H9 (cell line): ENCODE data around the gene UBL4A. TPM values are rescaled to one million over a fixed set of nuclear protein-coding genes. Genes with fewer than 3 reads are reported as not detected.

Experiments used
- DNase-seq: peaks from one replicate; pipeline ENCODE4 v3.0.0-alpha.2; 2017
- H2AFZ ChIP-seq: one replicate; pipeline ENCODE4 v1.6.1; 2013; ENCODE audit warnings: mild to moderate bottlenecking, low read length, control low read depth, moderate library complexity
- H2AK5ac ChIP-seq: 2 replicates; pipeline ENCODE4 v1.6.1; 2013; ENCODE audit warnings: low read length, control low read depth, mixed read lengths; ENCODE audit not compliant: insufficient read length
- H2BK120ac ChIP-seq: one replicate; pipeline ENCODE4 v1.6.1; 2013; ENCODE audit warnings: low read depth, mild to moderate bottlenecking, low read length, control low read depth, inconsistent platforms; ENCODE audit not compliant: poor library complexity, severe bottlenecking
- H2BK12ac ChIP-seq: 2 replicates; pipeline ENCODE4 v1.6.1; 2013; ENCODE audit warnings: low read length, control low read depth, mixed read lengths, low read depth; ENCODE audit not compliant: insufficient read length
- H2BK15ac ChIP-seq: 2 replicates; pipeline ENCODE4 v1.6.1; 2013; ENCODE audit warnings: low read depth, low read length, control low read depth
- H2BK20ac ChIP-seq: one replicate; pipeline ENCODE4 v1.6.1; 2013; ENCODE audit warnings: low read depth, mild to moderate bottlenecking, low read length, control low read depth, inconsistent platforms; ENCODE audit not compliant: poor library complexity, severe bottlenecking
- H2BK5ac ChIP-seq: 2 replicates; pipeline ENCODE4 v1.6.1; 2013; ENCODE audit warnings: low read length, control low read depth, mixed read lengths; ENCODE audit not compliant: insufficient read length
- H3K14ac ChIP-seq: 2 replicates; pipeline ENCODE4 v1.6.1; 2013; ENCODE audit warnings: low read length, control low read depth; ENCODE audit not compliant: insufficient read depth
- H3K18ac ChIP-seq: 2 replicates; pipeline ENCODE4 v1.6.1; 2013; ENCODE audit warnings: low read depth, mild to moderate bottlenecking, mixed read lengths, low read length, control low read depth; ENCODE audit not compliant: insufficient read length
- H3K23ac ChIP-seq: 2 replicates; pipeline ENCODE4 v1.6.1; 2013; ENCODE audit warnings: low read length, control low read depth, mixed read lengths, low read depth; ENCODE audit not compliant: insufficient read length
- H3K23me2 ChIP-seq: 2 replicates; pipeline ENCODE4 v1.6.1; 2013; ENCODE audit warnings: low read depth, mild to moderate bottlenecking, mixed read lengths, low read length, control low read depth; ENCODE audit not compliant: insufficient read length, poor library complexity, severe bottlenecking
- H3K27ac ChIP-seq: 2 replicates; pipeline ENCODE4 v1.5.1; 2013; ENCODE audit warnings: low read length, control low read depth, mixed read lengths, low read depth; ENCODE audit not compliant: insufficient read length
- H3K27me3 ChIP-seq: 2 replicates; pipeline ENCODE4 v1.6.1; 2013; ENCODE audit warnings: low read length, control low read depth, inconsistent platforms; ENCODE audit not compliant: insufficient read depth
- H3K4ac ChIP-seq: 2 replicates; pipeline ENCODE4 v1.6.1; 2013; ENCODE audit warnings: low read depth, mild to moderate bottlenecking, control low read depth, inconsistent platforms, low read length, moderate library complexity
- H3K4me1 ChIP-seq: 2 replicates; pipeline ENCODE4 v1.6.1; 2013; ENCODE audit warnings: low read length, control low read depth, inconsistent platforms; ENCODE audit not compliant: insufficient read depth
- H3K4me2 ChIP-seq: 2 replicates; pipeline ENCODE4 v1.6.1; 2013; ENCODE audit warnings: low read length, control low read depth, mixed read lengths; ENCODE audit not compliant: insufficient read length, insufficient read depth
- H3K56ac ChIP-seq: 2 replicates; pipeline ENCODE4 v1.6.1; 2013; ENCODE audit warnings: low read depth, mild to moderate bottlenecking, mixed read lengths, low read length, control low read depth; ENCODE audit not compliant: insufficient read length
- H3K79me1 ChIP-seq: 2 replicates; pipeline ENCODE4 v1.6.1; 2013; ENCODE audit warnings: low read depth, mild to moderate bottlenecking, moderate library complexity, low read length, control low read depth, inconsistent platforms; ENCODE audit not compliant: insufficient read depth, poor library complexity, severe bottlenecking
- H3K79me2 ChIP-seq: 2 replicates; pipeline ENCODE4 v1.6.1; 2013; ENCODE audit warnings: low read length, control low read depth, inconsistent platforms; ENCODE audit not compliant: insufficient read depth
- H3K9ac ChIP-seq: 2 replicates; pipeline ENCODE4 v1.6.1; 2013; ENCODE audit warnings: low read length, control low read depth, mixed read lengths; ENCODE audit not compliant: insufficient read length; ENCODE audit errors: extremely low read depth
- H3K9me3 ChIP-seq: one replicate; pipeline ENCODE4 v1.6.1; 2013; ENCODE audit warnings: low read depth, low read length, inconsistent platforms; ENCODE audit not compliant: control insufficient read depth
- H3T11ph ChIP-seq: one replicate; pipeline ENCODE4 v1.6.1; 2013; ENCODE audit warnings: mild to moderate bottlenecking, low read length, control low read depth, inconsistent platforms
- H4K20me1 ChIP-seq: one replicate; pipeline ENCODE4 v1.6.1; 2013; ENCODE audit not compliant: control insufficient read depth, insufficient read length, insufficient read depth
- H4K5ac ChIP-seq: 2 replicates; pipeline ENCODE4 v1.6.1; 2013; ENCODE audit warnings: low read depth, mild to moderate bottlenecking, mixed read lengths, low read length, control low read depth; ENCODE audit not compliant: insufficient read length
- H4K8ac ChIP-seq: replicated peaks from 2 replicates; pipeline ENCODE4 v1.6.1; 2013; ENCODE audit warnings: low read length, control low read depth, mixed read lengths, low read depth; ENCODE audit not compliant: insufficient read length
- H4K91ac ChIP-seq: 2 replicates; pipeline ENCODE4 v1.6.1; 2013; ENCODE audit warnings: low read depth, mild to moderate bottlenecking, moderate library complexity, mixed read lengths, low read length, control low read depth; ENCODE audit not compliant: insufficient read length
- H3K27ac Mint-ChIP-seq, 3 experiments: 2 replicates in 2 of 3; 3 replicates in 1 of 3; pipeline ENCODE4 v1.8.0; 2020 to 2021; ENCODE audit warnings: mixed read lengths in 3 of 3, mild to moderate bottlenecking in 1 of 3, moderate library complexity in 1 of 3
- H3K27me3 Mint-ChIP-seq: 2 replicates; pipeline ENCODE4 v1.8.0; 2021; ENCODE audit warnings: low read depth, mild to moderate bottlenecking, moderate library complexity, mixed read lengths
- H3K36me3 Mint-ChIP-seq, 3 experiments: 2 replicates in 2 of 3; 3 replicates in 1 of 3; pipeline ENCODE4 v1.8.0; 2020 to 2021; ENCODE audit warnings: low read depth in 3 of 3, mixed read lengths in 3 of 3; ENCODE audit not compliant: insufficient read depth in 1 of 3
- H3K4me1 Mint-ChIP-seq, 2 experiments: 2 replicates each; pipeline ENCODE4 v1.8.0; 2020; ENCODE audit warnings: mixed read lengths in 2 of 2
- H3K4me3 Mint-ChIP-seq, 2 experiments: 2 replicates in 1 of 2; 3 replicates in 1 of 2; pipeline ENCODE4 v1.8.0; 2020 to 2021; ENCODE audit warnings: mild to moderate bottlenecking in 2 of 2, mixed read lengths in 2 of 2, moderate library complexity in 1 of 2
- H3K9me3 Mint-ChIP-seq, 2 experiments: 2 replicates in 1 of 2; 3 replicates in 1 of 2; pipeline ENCODE4 v1.8.0; 2020; ENCODE audit warnings: mild to moderate bottlenecking in 2 of 2, mixed read lengths in 2 of 2, moderate library complexity in 1 of 2
- WGBS: extraction: QIAGEN DNeasy Blood & Tissue Kit; methylation state at CpG from one replicate; pipeline ENCODE4 v1.1.7; 2013; ENCODE audit warnings: missing lambda C conversion rate, low lambda C conversion rate, mixed read lengths; ENCODE audit not compliant: insufficient read length; ENCODE audit errors: extremely low coverage; 5-methylcytosine and 5-hydroxymethylcytosine counted together
- total RNA-seq: library from RNA; stranded (reverse); gene quantifications from 2 replicates; pipeline ENCODE4 v1.2.1, GENCODE V29; 2021
- TF ChIP-seq, protein P1 (sequence below): fragments of 200-600 bp; sonication (generic); conservative IDR thresholded peaks from 3 replicates; pipeline ENCODE4 v1.8.0; 2021; ENCODE audit warnings: antibody characterized with exemption, mild to moderate bottlenecking

The UBL4A gene
- total RNA-seq, 1 experiment from 2014 or later = 30.9 TPM

- no peak overlapping the region for H4K8ac ChIP-seq
- H3K56ac ChIP-seq = no peak overlapping the region
- H3K4ac ChIP-seq = no peak overlapping the region
- Mint-ChIP-seq H3K4me3 (no peak overlapping the region), H3K27ac (no peak overlapping the region), H3K27me3 (peaks cover 6% of the 10 kb centered on the region), H3K4me1 (no peaks in the 10 kb centered on the region), H3K36me3 (peaks cover 33 to 67% (median 45%) of the 10 kb centered on the region in 3 experiments), H3K9me3 (peaks cover 72 to 86% of the 10 kb centered on the region in 2 experiments)
- no peak overlapping the region for H4K5ac ChIP-seq
- H4K91ac ChIP-seq = no peak overlapping the region
- H3K9me3 ChIP-seq = peaks cover 23% of the 10 kb centered on the region
- H2BK5ac ChIP-seq = no peak overlapping the region
- no peak overlapping the region for H3K9ac ChIP-seq
- no peaks in the 10 kb centered on the region for H3K4me1 ChIP-seq
- no peak overlapping the region for H2AFZ ChIP-seq
- WGBS = no CpG with 5 or more reads among the region's 34 CpGs
- no peaks in the 10 kb centered on the region for H3K79me1 ChIP-seq
- no peak overlapping the region for H2AK5ac ChIP-seq
- no peaks in the 10 kb centered on the region for H3K79me2 ChIP-seq
- H3K23me2 ChIP-seq = peaks cover 3% of the 10 kb centered on the region
- no peaks in the 10 kb centered on the region for H4K20me1 ChIP-seq
- no peak overlapping the region for H3K23ac ChIP-seq
- H2BK20ac ChIP-seq = no peak overlapping the region
- no peak overlapping the region for H3K4me2 ChIP-seq
- H3K27me3 ChIP-seq = no peaks in the 10 kb centered on the region
- H2BK12ac ChIP-seq = no peak overlapping the region
- TF ChIP-seq, protein P1, sequence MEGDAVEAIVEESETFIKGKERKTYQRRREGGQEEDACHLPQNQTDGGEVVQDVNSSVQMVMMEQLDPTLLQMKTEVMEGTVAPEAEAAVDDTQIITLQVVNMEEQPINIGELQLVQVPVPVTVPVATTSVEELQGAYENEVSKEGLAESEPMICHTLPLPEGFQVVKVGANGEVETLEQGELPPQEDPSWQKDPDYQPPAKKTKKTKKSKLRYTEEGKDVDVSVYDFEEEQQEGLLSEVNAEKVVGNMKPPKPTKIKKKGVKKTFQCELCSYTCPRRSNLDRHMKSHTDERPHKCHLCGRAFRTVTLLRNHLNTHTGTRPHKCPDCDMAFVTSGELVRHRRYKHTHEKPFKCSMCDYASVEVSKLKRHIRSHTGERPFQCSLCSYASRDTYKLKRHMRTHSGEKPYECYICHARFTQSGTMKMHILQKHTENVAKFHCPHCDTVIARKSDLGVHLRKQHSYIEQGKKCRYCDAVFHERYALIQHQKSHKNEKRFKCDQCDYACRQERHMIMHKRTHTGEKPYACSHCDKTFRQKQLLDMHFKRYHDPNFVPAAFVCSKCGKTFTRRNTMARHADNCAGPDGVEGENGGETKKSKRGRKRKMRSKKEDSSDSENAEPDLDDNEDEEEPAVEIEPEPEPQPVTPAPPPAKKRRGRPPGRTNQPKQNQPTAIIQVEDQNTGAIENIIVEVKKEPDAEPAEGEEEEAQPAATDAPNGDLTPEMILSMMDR = peak; percentile 98
- H3K27ac ChIP-seq = no peak overlapping the region
- H2BK120ac ChIP-seq = no peak overlapping the region
- H2BK15ac ChIP-seq = no peak overlapping the region
- no peak overlapping the region for H3K18ac ChIP-seq
- H3K14ac ChIP-seq = no peak overlapping the region
- peak; percentile 84 for DNase-seq
- no peak overlapping the region for H3T11ph ChIP-seq
Measured at GRCh38 chrX:154534526-154535322, 48.3 kb upstream of the UBL4A start.
